Activated T-helper 1 cell treated with Interleukin-2 at 50 U/mL for 16 hours (primary cell): ENCODE data around the gene KLF15.

Experiments used
- DNase-seq: peaks from one replicate; pipeline ENCODE4 v3.0.0-alpha.2; 2020; ENCODE audit warnings: low read depth

KLF15 gene

GRCh38 chr3:126320517-126321293, 36.5 kb downstream of the KLF15 start:
- no peak for DNase-seq

GRCh38 chr3:126319701-126320295, 37.4 kb downstream of the KLF15 start:
- no peak for DNase-seq

- no peak for DNase-seq
Observed at GRCh38 chr3:126317029-126317996, 39.9 kb downstream of the KLF15 start.

GRCh38 chr3:126316501-126316939, 40.7 kb downstream of the KLF15 start:
- no peak for DNase-seq

- DNase-seq: no peak
Observed at GRCh38 chr3:126316031-126316461, 41.2 kb downstream of the KLF15 start.

GRCh38 chr3:126314790-126315658, 42.2 kb downstream of the KLF15 start:
- DNase-seq: no peak

GRCh38 chr3:126314305-126314789, 42.9 kb downstream of the KLF15 start:
- DNase-seq: no peak

GRCh38 chr3:126313580-126314304, 43.5 kb downstream of the KLF15 start:
- DNase-seq: no peak

- no peak for DNase-seq
Observed at GRCh38 chr3:126313166-126313565, 44.0 kb downstream of the KLF15 start.

- DNase-seq: no peak
Observed at GRCh38 chr3:126312341-126312740, 44.9 kb downstream of the KLF15 start.

- no peak for DNase-seq
Observed at GRCh38 chr3:126311338-126311978, 45.8 kb downstream of the KLF15 start.

- no peak for DNase-seq
Observed at GRCh38 chr3:126310816-126311215, 46.4 kb downstream of the KLF15 start.

- no peak for DNase-seq
Observed at GRCh38 chr3:126309861-126310655, 47.1 kb downstream of the KLF15 start.

- no peak for DNase-seq
Observed at GRCh38 chr3:126309165-126309564, 48.0 kb downstream of the KLF15 start.

- no peak for DNase-seq
Observed at GRCh38 chr3:126308394-126309125, 48.6 kb downstream of the KLF15 start.

GRCh38 chr3:126307591-126308393, 49.4 kb downstream of the KLF15 start:
- no peak for DNase-seq

- no peak for DNase-seq
Observed at GRCh38 chr3:126306888-126307482, 50.2 kb downstream of the KLF15 start.
